Heart left ventricle (tissue), 13 donors: ENCODE results near the gene LCLAT1.

Experiments
- POLR2A ChIP-seq, 2 donors: fragments of 450-650 bp; IDR thresholded peaks; one replicate each; pipeline ENCODE4 v1.6.1; 2017; ENCODE audit warnings: antibody characterized with exemption in 2 of 2, mild to moderate bottlenecking in 2 of 2, moderate library complexity in 2 of 2
- TF ChIP-seq, protein P1 (sequence below), 12 donors: fragments of 200-600 bp; sonication (generic) in 4 of 12; IDR thresholded peaks; one replicate each; pipeline versions ENCODE4 v1.5.0 to v1.8.0; 2018 to 2022; ENCODE audit warnings: antibody characterized with exemption in 12 of 12, mild to moderate bottlenecking in 5 of 12
- donor health status: ischemic (EF 13 %, LVEDD 7.1; RV severe dilation, severe dysfunction).
- donor health status: DM: no; HTN: yes; CAD: no.
- donor health status: DM: no; HTN: no; CAD: no.
- donor health status: ischemic (EF 25% LVEDD 6.9; RV normal size, moderate dysfunction).
- donor health status: ischemic (EF 25% LVEDD 5.7; RV mildly dilated, moderate dysfunction).
- donor health status: ischemic (EF 35%, LVEDD 5.7; RV mildly dilated, moderate dysfunction).
- donor health status: nonischemic (EF 11% LVEDD 7.7; RV severe dilation, severe dysfunction).
- donor health status: DM: yes; HTN: yes; CAD: no.
- donor health status: PGD.
- donor health status: ischemic (EF 29% LVEDD 5.4; RV normal size, mild dysfunction).
- donor health status: nonischemic (EF 23%, LVEDD 6.1; RV moderate dilation, normal function).

- TF ChIP-seq, protein P1, sequence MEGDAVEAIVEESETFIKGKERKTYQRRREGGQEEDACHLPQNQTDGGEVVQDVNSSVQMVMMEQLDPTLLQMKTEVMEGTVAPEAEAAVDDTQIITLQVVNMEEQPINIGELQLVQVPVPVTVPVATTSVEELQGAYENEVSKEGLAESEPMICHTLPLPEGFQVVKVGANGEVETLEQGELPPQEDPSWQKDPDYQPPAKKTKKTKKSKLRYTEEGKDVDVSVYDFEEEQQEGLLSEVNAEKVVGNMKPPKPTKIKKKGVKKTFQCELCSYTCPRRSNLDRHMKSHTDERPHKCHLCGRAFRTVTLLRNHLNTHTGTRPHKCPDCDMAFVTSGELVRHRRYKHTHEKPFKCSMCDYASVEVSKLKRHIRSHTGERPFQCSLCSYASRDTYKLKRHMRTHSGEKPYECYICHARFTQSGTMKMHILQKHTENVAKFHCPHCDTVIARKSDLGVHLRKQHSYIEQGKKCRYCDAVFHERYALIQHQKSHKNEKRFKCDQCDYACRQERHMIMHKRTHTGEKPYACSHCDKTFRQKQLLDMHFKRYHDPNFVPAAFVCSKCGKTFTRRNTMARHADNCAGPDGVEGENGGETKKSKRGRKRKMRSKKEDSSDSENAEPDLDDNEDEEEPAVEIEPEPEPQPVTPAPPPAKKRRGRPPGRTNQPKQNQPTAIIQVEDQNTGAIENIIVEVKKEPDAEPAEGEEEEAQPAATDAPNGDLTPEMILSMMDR (IDR thresholded peaks at IDR 0.05) = no peak
- TF ChIP-seq POLR2A (IDR thresholded peaks at IDR 0.05) = no peak
Observed at GRCh38 chr2:30450025-30450424, 3.0 kb downstream of the LCLAT1 start.
